Activated CD8-positive, alpha-beta memory T cell treated with anti-CD3 and anti-CD28 coated beads for 36 hours (primary cell): ENCODE data around the gene STOML2. TPM values are rescaled to one million over a fixed set of nuclear protein-coding genes. Genes with fewer than 3 reads are reported as not detected.

ENCODE experiments used
- CTCF ChIA-PET: fragments of 350-600 bp; sonication (Branson Sonifier 250); formaldehyde crosslinking; loops from one replicate; lab custom pipeline; 2021; ENCODE audit warnings: antibody characterized with exemption; lab: Charles Lee
- POLR2A ChIA-PET: fragments of 350-600 bp; sonication (Branson Sonifier 250); formaldehyde crosslinking; loops from one replicate; lab custom pipeline; 2021; ENCODE audit warnings: antibody characterized with exemption; lab: Charles Lee
- total RNA-seq, 2 experiments: library from RNA; stranded (reverse); gene quantifications; one replicate each; pipeline ENCODE4 v1.2.3, GENCODE V29; 2021

The STOML2 gene
- total RNA-seq, 2 experiments from 2014 or later, result 276 to 284 TPM

DNA sequence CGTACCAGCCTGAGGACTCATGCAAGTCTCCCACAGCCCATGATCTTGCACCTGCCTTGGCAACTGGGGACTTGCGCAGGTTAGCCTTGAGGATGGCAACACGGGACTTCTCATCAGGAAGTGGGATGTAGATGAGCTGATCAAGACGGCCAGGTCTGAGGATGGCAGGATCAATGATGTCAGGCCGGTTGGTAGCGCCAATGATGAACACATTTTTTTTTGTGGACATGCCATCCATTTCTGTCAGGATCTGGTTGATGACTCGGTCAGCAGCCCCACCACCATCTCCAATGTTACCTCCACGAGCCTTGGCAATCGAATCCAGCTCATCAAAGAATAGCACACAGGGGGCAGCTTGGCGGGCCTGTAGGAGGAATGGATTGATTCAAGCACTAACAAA, 43.5 kb downstream of the STOML2 start:
- ChIA-PET POLR2A (interaction anchor here (0.5 kb wide), 1 partner anchor 519 kb away, joined by 5 read pairs; no protein-coding TSS in a partner anchor), CTCF (interaction anchor here (0.8 to 1.1 kb wide), 2 partner anchors 13 to 160 kb away, joined by 3 to 4 read pairs; no protein-coding TSS in a partner anchor)

DNA sequence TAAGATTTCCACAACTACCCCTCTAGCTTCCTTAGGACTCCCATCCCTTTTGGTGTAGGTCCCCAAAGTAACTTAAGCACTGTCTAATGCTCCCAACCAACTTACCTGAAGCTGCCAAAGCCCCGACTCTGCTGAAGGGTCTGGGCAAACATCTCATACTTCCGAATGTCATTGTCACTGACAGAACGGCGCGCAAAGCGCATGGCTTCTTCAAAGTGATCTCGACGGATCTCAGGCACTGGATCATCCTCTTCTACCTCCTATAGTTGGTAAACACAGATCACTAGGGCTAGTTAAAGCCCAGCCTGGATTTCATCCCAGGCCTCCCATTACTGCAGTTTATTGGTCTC, 45.7 kb downstream of the STOML2 start:
- ChIA-PET CTCF (interaction anchor here (0.8 kb wide), 1 partner anchor 72 kb away, joined by 3 read pairs; no protein-coding TSS in a partner anchor), POLR2A (no interaction called here)

DNA sequence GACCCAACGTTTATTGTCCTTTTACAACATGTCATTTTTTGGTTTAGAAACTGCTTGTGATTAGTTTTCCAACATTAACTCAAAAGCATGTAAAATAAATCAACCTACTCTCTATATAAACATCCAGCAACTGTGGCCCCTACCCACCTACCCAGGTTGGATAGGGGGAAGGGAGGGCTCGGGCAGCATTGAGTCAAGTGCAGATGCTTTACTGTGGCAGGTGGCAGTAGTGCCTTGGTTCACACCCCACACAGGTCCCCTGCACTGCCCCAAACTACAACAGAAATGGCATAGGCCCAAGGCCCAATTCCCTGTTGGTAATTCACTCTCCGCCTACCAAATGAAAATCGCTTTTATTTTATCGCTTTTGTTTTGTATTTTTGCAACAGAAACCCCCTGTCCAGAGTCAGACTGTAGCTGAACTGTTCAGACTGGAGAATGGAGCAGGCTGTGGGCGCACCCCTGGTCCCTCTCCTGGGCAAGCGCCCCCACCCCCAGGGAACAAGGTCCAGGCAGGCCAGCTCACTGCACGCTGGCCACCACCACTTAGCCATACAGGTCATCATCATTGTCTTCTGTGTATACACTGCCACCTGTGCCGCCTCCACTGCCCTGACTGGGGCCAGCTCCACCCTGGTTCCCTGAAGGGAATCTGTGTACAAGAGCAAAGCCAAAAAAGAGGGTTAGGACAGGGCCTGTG, 46.2 kb downstream of the STOML2 start:
- ChIA-PET POLR2A (no interaction called here), CTCF (interaction anchor here (0.8 kb wide), 1 partner anchor 72 kb away, joined by 3 read pairs; no protein-coding TSS in a partner anchor)

DNA sequence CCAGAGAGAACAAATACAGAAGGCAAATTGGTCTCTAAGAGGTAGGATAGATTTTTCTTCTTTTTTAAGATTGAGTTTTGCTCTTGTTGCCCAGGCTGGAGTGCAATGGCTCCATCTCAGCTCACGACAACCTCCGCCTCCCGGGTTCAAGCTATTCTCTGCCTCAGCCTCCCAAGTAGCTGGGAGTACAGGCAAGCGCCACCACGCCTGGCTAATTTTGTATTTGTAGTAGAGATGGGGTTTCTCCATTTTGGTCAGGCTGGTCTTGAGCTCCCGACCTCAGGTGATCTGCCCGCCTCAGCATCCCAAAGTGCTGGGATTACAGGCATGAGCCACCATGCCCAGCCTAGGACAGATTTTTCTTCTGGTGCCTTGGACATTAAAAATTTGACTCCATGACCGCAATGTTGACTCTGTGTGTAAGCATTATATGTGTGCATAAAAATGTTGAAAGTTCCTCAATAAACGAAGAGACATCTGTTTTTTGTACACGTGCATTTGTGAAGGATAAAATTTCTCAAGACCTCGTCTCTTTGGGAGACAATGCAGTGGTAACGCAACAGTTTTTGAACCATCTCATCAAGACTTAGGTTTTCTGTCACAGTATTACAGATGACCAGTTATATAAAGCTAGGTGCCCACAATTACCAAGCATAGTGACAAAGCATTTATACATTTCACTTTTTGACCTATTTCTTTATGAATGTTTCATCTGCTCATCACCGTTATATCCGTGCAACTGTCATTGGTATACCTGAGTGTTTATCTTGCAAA, 47.9 kb downstream of the STOML2 start:
- POLR2A ChIA-PET, result interaction anchor here (1.0 kb wide), 1 partner anchor 12 kb away, joined by 4 read pairs; no protein-coding TSS in a partner anchor
- CTCF ChIA-PET, result interaction anchor here (0.6 kb wide), 1 partner anchor 20 kb away, joined by 3 read pairs; no protein-coding TSS in a partner anchor

DNA sequence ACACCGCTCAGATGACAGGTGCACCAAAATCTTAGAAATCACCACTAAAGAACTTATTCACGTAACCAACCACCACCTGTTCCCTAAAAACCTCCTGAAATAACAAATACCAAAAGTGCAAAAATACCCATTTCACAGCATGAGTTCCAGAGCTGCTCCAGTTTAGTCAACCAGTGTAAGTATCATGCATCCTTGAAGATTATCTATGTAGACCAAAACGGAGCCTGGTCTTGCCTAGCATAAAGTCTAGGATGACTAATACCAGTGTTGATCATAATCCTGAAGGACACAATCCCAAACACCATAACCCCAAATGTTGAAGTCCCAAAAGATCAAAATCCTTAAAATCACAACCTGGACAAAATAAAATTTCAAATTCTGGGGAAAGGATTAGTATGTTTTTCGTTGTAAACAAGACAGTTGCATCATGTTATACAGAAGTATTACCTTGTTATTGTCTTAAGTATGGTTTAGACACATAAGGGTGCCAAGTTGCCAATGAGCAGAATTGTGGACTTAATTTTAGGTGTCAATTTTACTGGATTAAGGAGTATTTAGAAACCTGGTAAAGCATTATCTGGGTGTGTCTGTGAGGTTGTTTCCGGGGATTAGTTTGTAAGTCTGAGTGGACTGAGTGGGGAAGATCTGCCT, 48.6 kb downstream of the STOML2 start:
- ChIA-PET POLR2A (interaction anchor here (1.0 kb wide), 1 partner anchor 12 kb away, joined by 4 read pairs; no protein-coding TSS in a partner anchor), CTCF (interaction anchor here (0.9 kb wide), 2 partner anchors 10 to 20 kb away, joined by 3 read pairs; no protein-coding TSS in a partner anchor)

DNA sequence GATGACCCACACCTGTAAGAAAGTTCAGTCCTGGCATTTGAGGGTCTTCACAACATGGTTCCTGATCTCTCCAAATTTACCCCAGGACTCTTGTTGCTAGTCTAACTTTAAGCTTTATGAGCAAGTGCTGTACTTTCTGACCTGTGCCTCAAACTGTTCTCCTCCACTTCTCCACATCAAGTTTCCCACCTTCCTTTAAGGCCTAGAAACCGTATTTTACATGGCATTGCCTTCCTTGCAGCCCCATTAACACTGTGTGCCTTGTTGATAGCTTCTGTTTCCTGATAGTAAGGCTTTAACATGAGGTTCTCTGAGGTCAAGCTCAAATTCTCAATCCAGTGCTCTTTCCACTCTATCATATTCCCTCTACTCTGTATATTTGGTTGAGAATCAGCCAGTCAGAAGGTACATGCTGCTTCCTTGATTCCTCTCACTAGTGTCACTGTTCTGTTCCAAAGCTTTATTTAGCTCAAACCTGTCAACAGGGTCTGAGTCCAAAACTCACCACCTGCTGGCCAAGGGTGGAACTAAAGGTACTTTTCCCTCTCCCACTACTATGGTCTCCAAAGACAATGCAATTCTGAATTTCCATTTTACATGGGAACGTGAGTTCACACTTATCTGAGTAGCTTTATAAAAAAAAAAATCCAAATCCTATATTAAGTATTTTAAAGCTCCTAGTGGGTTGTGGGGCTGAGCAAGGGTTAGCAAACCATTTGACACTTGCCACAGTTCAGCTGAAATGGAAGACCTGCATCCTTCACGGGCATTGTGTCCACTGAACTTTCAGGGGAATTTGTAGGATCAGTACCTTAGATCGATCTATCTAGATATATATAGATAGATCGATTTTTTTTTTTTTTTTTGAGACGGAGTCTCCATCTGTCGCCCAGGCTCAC, 51.6 kb downstream of the STOML2 start:
- POLR2A ChIA-PET, result interaction anchor here (1.1 to 1.7 kb wide), 3 partner anchors 10 to 152 kb away, joined by 5 to 7 read pairs (median 6); partner anchors contain the start of gene FANCG
- CTCF ChIA-PET, result interaction anchor here (0.6 to 1.8 kb wide), 13 partner anchors 8 to 1074 kb away, joined by 3 to 10 read pairs (median 5); partner anchors contain the start of genes PIGO and STOML2

Other genes with a start within 250 kb of the STOML2 start
- not detected for gene PHF24, start 144.8 kb downstream of the STOML2 start, total RNA-seq
- 1 to 10 TPM; 5.6 TPM for gene DNAJB5, start 113.4 kb downstream of the STOML2 start, total RNA-seq
- 100 to 1,000 TPM; 303 to 315 TPM for gene VCP, start 30.5 kb downstream of the STOML2 start, total RNA-seq
- gene FANCG, start 23.2 kb downstream of the STOML2 start, total RNA-seq, result 100 to 1,000 TPM in 1 of 2 experiments, 10 to 100 TPM in 1; 97.6 to 107 TPM
- 10 to 100 TPM; 27.7 to 33.4 TPM for gene PIGO, start 6.5 kb downstream of the STOML2 start, total RNA-seq
- 1 to 10 TPM; 5.7 to 5.9 TPM for gene ATOSB, start 12.7 kb upstream of the STOML2 start, total RNA-seq
- gene UNC13B, start 58.9 kb upstream of the STOML2 start, total RNA-seq, result 1 to 10 TPM; 2.9 to 3.5 TPM